B cell (primary cell): ENCODE results near the gene ST3GAL3. TPM values are rescaled to one million over a fixed set of nuclear protein-coding genes. Genes with fewer than 3 reads are reported as not detected.

Experiments used
- ATAC-seq: fragments of 200-7000 bp; cut with Tn5 transposase; one replicate; pipeline ENCODE4 v1.10.0; 2021; ENCODE audit warnings: low read depth, mild to moderate bottlenecking, moderate number of reproducible peaks, moderate library complexity
- CTCF ChIA-PET: fragments of 350-600 bp; sonication (Branson Sonifier 250); formaldehyde crosslinking; loops from one replicate; lab custom pipeline; 2021; ENCODE audit warnings: antibody characterized with exemption, inconsistent platforms; lab: Charles Lee
- POLR2A ChIA-PET: fragments of 350-600 bp; sonication (Branson Sonifier 250); formaldehyde crosslinking; loops from one replicate; lab custom pipeline; 2021; ENCODE audit warnings: antibody characterized with exemption; lab: Charles Lee
- DNase-seq: peaks from one replicate; pipeline ENCODE4 v3.0.0; 2013
- H2AFZ ChIP-seq: 2 replicates; pipeline ENCODE4 v1.6.1; 2012; ENCODE audit warnings: mild to moderate bottlenecking, low read depth, low read length; ENCODE audit not compliant: insufficient read depth, poor library complexity, severe bottlenecking
- H3K27ac ChIP-seq, 2 donors: 1 replicate in 1 of 2; 2 replicates in 1 of 2; pipeline ENCODE4 v1.5.1; 2012 to 2013; ENCODE audit warnings: low read length in 2 of 2, mild to moderate bottlenecking in 2 of 2, moderate library complexity in 1 of 2
- H3K27me3 ChIP-seq, 4 experiments: fragments of 200-600 bp in 1 of 4; sonication (generic) in 1 of 4; replicated peaks in 1 of 4; 1 replicate in 2 of 4; 2 replicates in 2 of 4; pipeline versions ENCODE4 v1.6.1 to v1.7.0; 2013 to 2016; ENCODE audit warnings: low read length in 3 of 4, mild to moderate bottlenecking in 2 of 4, mixed read lengths in 1 of 4, moderate library complexity in 1 of 4; ENCODE audit not compliant: insufficient read depth in 4 of 4, control insufficient read depth in 3 of 4; ENCODE audit errors: control extremely low read depth in 1 of 4
- H3K36me3 ChIP-seq, 2 experiments: replicated peaks in 1 of 2; 1 replicate in 1 of 2; 2 replicates in 1 of 2; pipeline versions ENCODE4 v1.6.1 to v1.7.1; 2013; ENCODE audit warnings: low read length in 1 of 2; ENCODE audit not compliant: insufficient read depth in 2 of 2, control insufficient read depth in 1 of 2; ENCODE audit errors: control extremely low read depth in 1 of 2, extremely low read depth in 1 of 2
- H3K4me1 ChIP-seq, 2 donors: fragments of 200-600 bp in 1 of 2; sonication (generic) in 1 of 2; 1 replicate in 1 of 2; 2 replicates in 1 of 2; pipeline versions ENCODE4 v1.5.1 to v1.6.1; 2013 to 2017; ENCODE audit warnings: low read length in 2 of 2; ENCODE audit not compliant: control insufficient read depth in 2 of 2, insufficient read depth in 2 of 2
- H3K4me2 ChIP-seq: replicated peaks from 2 replicates; pipeline ENCODE3; 2012; ENCODE audit warnings: mild to moderate bottlenecking, low read depth, low read length; ENCODE audit not compliant: poor library complexity, severe bottlenecking
- H3K4me3 ChIP-seq, 5 experiments: fragments of 200-600 bp in 1 of 5; sonication (generic) in 1 of 5; 1 replicate in 3 of 5; 2 replicates in 2 of 5; pipeline versions ENCODE4 v1.5.1 to v1.7.0; 2011 to 2016; ENCODE audit warnings: low read length in 4 of 5, mild to moderate bottlenecking in 4 of 5, low read depth in 2 of 5, control low read depth in 1 of 5, moderate library complexity in 1 of 5; ENCODE audit not compliant: insufficient read depth in 1 of 5; ENCODE audit errors: control extremely low read depth in 1 of 5, extremely low read depth in 1 of 5
- H3K79me2 ChIP-seq: fragments of 200-600 bp; sonication (generic); one replicate; pipeline ENCODE4 v1.6.0; 2016; ENCODE audit warnings: low read length; ENCODE audit not compliant: control insufficient read depth, insufficient read depth
- H3K9ac ChIP-seq: fragments of 200-600 bp; sonication (generic); 2 replicates; pipeline ENCODE4 v1.6.1; 2017; ENCODE audit warnings: mild to moderate bottlenecking, low read length, moderate library complexity
- H3K9me3 ChIP-seq, 3 donors: one replicate each; pipeline versions ENCODE4 v1.6.1 to v1.7.1; 2013; ENCODE audit warnings: low read length in 2 of 3; ENCODE audit not compliant: control insufficient read depth in 2 of 3, insufficient read depth in 1 of 3; ENCODE audit errors: control extremely low read depth in 1 of 3
- H4K20me1 ChIP-seq: 2 replicates; pipeline ENCODE4 v1.6.0; 2012; ENCODE audit warnings: mild to moderate bottlenecking, low read length; ENCODE audit not compliant: insufficient read depth, control insufficient read depth, poor library complexity, severe bottlenecking
- H3K27ac Mint-ChIP-seq: one replicate; pipeline ENCODE4 v1.8.0; 2021; ENCODE audit warnings: mixed read lengths
- H3K27me3 Mint-ChIP-seq: one replicate; pipeline ENCODE4 v1.8.0; 2021; ENCODE audit warnings: mixed read lengths
- H3K4me1 Mint-ChIP-seq: one replicate; pipeline ENCODE4 v1.8.0; 2021; ENCODE audit warnings: mixed read lengths
- H3K4me3 Mint-ChIP-seq: one replicate; pipeline ENCODE4 v1.8.0; 2021; ENCODE audit warnings: mixed read lengths
- H3K9me3 Mint-ChIP-seq: one replicate; pipeline ENCODE4 v1.8.0; 2022; ENCODE audit warnings: mixed read lengths; ENCODE audit not compliant: insufficient read depth
- CTCF ChIP-seq: fragments of 200-600 bp; IDR thresholded peaks from one replicate; pipeline ENCODE4 v1.8.0; 2022; ENCODE audit warnings: antibody characterized with exemption, mild to moderate bottlenecking
- EZH2 ChIP-seq: IDR thresholded peaks from 2 replicates; pipeline ENCODE4 v1.6.1; 2012; ENCODE audit warnings: borderline replicate concordance, low read depth, mild to moderate bottlenecking, moderate library complexity, low read length; ENCODE audit not compliant: insufficient read depth, poor library complexity, severe bottlenecking
- WGBS: methylation state at CpG from one replicate; pipeline ENCODE4 v1.1.5; 2013; ENCODE audit warnings: missing lambda C conversion rate; ENCODE audit not compliant: insufficient coverage; 5-methylcytosine and 5-hydroxymethylcytosine counted together
- intact Hi-C: fragments of 100-400 bp; cut with micrococcal nuclease; formaldehyde crosslinking; loops from one replicate; pipeline ENCODE4 v1.10.0; 2022
- polyA plus RNA-seq: library from polyadenylated mRNA; depleted of rRNA; stranded (reverse); fragments of >200 nt; gene quantifications from 2 replicates; pipeline ENCODE4 v1.2.3, GENCODE V29; 2012
- total RNA-seq, 2 donors: library from RNA; stranded (reverse); fragments of 120-200 nt in 1 of 2; gene quantifications; 1 replicate in 1 of 2; 2 replicates in 1 of 2; pipeline versions ENCODE4 v1.2.3 to v1.2.4, GENCODE V29; 2013 to 2022

The ST3GAL3 gene
- total and polyA plus RNA-seq, 2 donors (not counting 1 experiment from before 2014, with no cell fraction given) = 16.8 to 31.4 TPM

DNA sequence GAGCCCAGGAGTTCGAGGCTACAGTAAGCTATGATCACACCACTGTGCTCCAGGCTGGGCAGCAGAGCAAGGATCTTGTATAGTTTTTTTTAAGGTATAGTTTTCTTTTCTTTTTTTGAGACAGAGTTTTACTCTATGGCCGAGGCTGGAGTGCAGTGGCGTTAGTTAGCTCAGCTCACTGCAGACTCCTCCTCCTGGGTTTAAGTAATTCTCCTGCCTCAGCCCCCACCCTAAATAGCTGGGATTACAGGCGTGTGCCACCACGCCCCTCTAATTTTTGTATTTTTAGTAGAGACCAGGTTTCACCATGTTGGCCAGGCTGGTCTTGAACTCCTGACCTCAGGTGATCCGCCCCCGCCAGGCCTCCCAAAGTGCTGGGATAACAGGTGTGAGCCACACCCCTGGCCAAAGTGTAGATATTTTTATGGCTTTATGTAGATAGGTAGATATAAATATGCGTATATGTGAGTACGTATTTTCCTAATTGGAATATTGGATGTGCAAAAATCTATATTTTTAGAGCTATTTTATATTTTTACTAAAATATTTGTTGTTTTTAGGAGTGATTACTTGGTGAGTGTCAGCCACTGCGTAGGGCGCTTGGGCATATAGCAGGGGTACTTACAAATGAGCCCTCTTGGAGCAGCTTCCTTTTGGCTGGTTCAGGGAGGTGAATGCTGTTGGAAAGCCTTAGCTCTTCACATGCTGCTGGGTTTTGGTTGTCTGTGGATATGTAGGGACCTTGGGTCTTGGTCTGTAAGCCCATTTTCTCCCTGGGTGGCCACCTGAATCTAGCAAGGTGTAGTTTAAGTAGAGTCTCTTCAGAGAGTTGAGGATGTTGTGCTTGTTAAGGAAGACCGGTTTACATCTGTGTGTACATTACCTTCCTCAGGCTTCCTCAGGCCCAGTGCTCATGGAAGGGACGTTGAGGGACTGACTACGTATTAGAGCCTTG is 47.8 kb upstream of the ST3GAL3 start:
- no peak overlapping the region for H3K27ac ChIP-seq
- WGBS = 100% methylated on average over 7 of the region's 14 CpGs
- H3K27me3 ChIP-seq = no peaks in the 10 kb centered on the region
- ATAC-seq = no peak
- TF ChIP-seq EZH2 = no peak
- no peak for TF ChIP-seq CTCF
- Mint-ChIP-seq H3K4me3 (no peak overlapping the region), H3K9me3 (no peaks in the 10 kb centered on the region), H3K4me1 (peaks cover 6% of the 10 kb centered on the region), H3K27ac (no peak overlapping the region), H3K27me3 (no peaks in the 10 kb centered on the region)
- no peak for DNase-seq
- H3K4me3 ChIP-seq = no peak overlapping the region
- intact Hi-C loops = loop anchor here (10.0 kb wide), 1 partner anchor 1205 kb away; the partner anchor contains the start of genes PPCS and ZMYND12
- H2AFZ ChIP-seq = no peak overlapping the region
- H3K36me3 ChIP-seq = peaks cover 14 to 79% of the 10 kb centered on the region in 2 experiments
- H3K9me3 ChIP-seq = no peaks in the 10 kb centered on the region
- H3K4me1 ChIP-seq = no peaks in the 10 kb centered on the region
- peaks cover 23% of the 10 kb centered on the region for H4K20me1 ChIP-seq
- ChIA-PET CTCF (no interaction called here), POLR2A (no interaction called here)
- no peak overlapping the region for H3K4me2 ChIP-seq
- H3K9ac ChIP-seq = no peak overlapping the region
- H3K79me2 ChIP-seq = peaks cover 51% of the 10 kb centered on the region

DNA sequence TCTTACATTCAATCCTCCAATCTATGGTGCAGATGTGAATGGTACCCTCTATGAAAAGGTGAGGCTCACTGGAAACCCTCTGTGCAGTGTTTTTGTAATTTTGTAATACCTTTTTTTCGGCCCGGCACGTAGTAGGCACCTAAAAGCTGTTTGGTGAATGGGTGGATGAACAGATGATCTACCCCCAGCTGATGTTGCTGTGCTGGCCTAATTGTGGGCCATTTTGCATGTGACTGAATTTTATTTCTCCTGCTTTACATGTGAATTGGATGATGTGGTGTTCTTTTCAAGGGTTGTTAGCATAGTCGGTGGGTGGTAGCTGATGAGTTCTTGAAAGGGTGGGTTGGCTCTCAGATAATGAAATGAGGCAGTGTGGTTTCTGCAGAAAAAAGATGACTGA is 47.0 kb upstream of the ST3GAL3 start:
- peaks cover 10 to 84% of the 10 kb centered on the region in 2 experiments for H3K36me3 ChIP-seq
- H3K4me1 ChIP-seq = no peaks in the 10 kb centered on the region
- DNase-seq (no peak), ATAC-seq (no peak)
- H3K79me2 ChIP-seq = peaks cover 43% of the 10 kb centered on the region
- Mint-ChIP-seq H3K9me3 (no peaks in the 10 kb centered on the region), H3K4me1 (peaks cover 2% of the 10 kb centered on the region), H3K27me3 (no peaks in the 10 kb centered on the region), H3K4me3 (no peak overlapping the region), H3K27ac (no peak overlapping the region)
- ChIA-PET POLR2A (no interaction called here), CTCF (interaction anchor here (0.7 kb wide), 1 partner anchor 1331 kb away, joined by 3 read pairs; no protein-coding TSS in a partner anchor)
- H2AFZ ChIP-seq = no peak overlapping the region
- no peak overlapping the region for H3K4me2 ChIP-seq
- H3K9ac ChIP-seq = no peak overlapping the region
- no peak overlapping the region for H3K4me3 ChIP-seq
- no peaks in the 10 kb centered on the region for H3K27me3 ChIP-seq
- peaks cover 25% of the 10 kb centered on the region for H4K20me1 ChIP-seq
- TF ChIP-seq EZH2 (no peak), CTCF (no peak)
- 95% methylated on average over 4 of the region's 4 CpGs for WGBS
- H3K9me3 ChIP-seq = no peaks in the 10 kb centered on the region
- H3K27ac ChIP-seq = no peak overlapping the region
- intact Hi-C loops = no loop called here
